VCaP (cell line): ENCODE results near the gene TBC1D9.

ENCODE experiments used
- H3K27ac ChIP-seq: fragments of 450-650 bp; 2 replicates; pipeline ENCODE4 v1.5.1; 2017
- TF ChIP-seq, protein P1 (sequence below): fragments of 450-650 bp; conservative IDR thresholded peaks from 2 replicates; pipeline ENCODE4 v1.5.1; 2017; ENCODE audit warnings: mild to moderate bottlenecking, moderate library complexity

TBC1D9 gene

GRCh38 chr4:140575489-140575888 lies 180.7 kb downstream of the TBC1D9 start:
- H3K27ac ChIP-seq = no peak overlapping the region
- TF ChIP-seq, protein P1, sequence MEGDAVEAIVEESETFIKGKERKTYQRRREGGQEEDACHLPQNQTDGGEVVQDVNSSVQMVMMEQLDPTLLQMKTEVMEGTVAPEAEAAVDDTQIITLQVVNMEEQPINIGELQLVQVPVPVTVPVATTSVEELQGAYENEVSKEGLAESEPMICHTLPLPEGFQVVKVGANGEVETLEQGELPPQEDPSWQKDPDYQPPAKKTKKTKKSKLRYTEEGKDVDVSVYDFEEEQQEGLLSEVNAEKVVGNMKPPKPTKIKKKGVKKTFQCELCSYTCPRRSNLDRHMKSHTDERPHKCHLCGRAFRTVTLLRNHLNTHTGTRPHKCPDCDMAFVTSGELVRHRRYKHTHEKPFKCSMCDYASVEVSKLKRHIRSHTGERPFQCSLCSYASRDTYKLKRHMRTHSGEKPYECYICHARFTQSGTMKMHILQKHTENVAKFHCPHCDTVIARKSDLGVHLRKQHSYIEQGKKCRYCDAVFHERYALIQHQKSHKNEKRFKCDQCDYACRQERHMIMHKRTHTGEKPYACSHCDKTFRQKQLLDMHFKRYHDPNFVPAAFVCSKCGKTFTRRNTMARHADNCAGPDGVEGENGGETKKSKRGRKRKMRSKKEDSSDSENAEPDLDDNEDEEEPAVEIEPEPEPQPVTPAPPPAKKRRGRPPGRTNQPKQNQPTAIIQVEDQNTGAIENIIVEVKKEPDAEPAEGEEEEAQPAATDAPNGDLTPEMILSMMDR = no peak

- H3K27ac ChIP-seq = no peak overlapping the region
- TF ChIP-seq, protein P1 = no peak
These were observed 184.6 kb downstream of the TBC1D9 start for GRCh38 chr4:140571620-140572019.
